Kidney (tissue), 14 donors: ENCODE measurements around the gene ABLIM2. TPM values are rescaled to one million over a fixed set of nuclear protein-coding genes. Genes with fewer than 3 reads are reported as not detected.

Experiments
- DNase-seq, 5 donors: peaks; one replicate each; pipeline ENCODE4 v3.0.0-alpha.2; 2013 to 2020
- FAIRE-seq: peaks from 2 replicates; lab custom pipeline; 2012; peaks lifted over from hg19 to GRCh38; lab: Jason Lieb, UNC
- H3K27ac ChIP-seq, 2 donors: one replicate each; pipeline ENCODE4 v1.7.0; 2013; ENCODE audit warnings: low read depth in 2 of 2, low read length in 2 of 2, inconsistent platforms in 1 of 2
- H3K27me3 ChIP-seq: one replicate; pipeline ENCODE4 v1.7.1; 2013; ENCODE audit warnings: low read length, inconsistent platforms; ENCODE audit not compliant: control insufficient read depth, insufficient read depth
- H3K36me3 ChIP-seq, 3 donors: one replicate each; pipeline versions ENCODE4 v1.7.0 to v1.7.1; 2013; ENCODE audit warnings: low read length in 3 of 3, control low read depth in 1 of 3, inconsistent platforms in 1 of 3; ENCODE audit not compliant: insufficient read depth in 3 of 3, control insufficient read depth in 2 of 3
- H3K4me1 ChIP-seq, 3 donors: one replicate each; pipeline versions ENCODE4 v1.7.0 to v1.7.1; 2013; ENCODE audit warnings: low read length in 3 of 3, inconsistent platforms in 1 of 3, low read depth in 1 of 3; ENCODE audit not compliant: control insufficient read depth in 2 of 3, insufficient read depth in 2 of 3
- H3K4me3 ChIP-seq, 3 donors: one replicate each; pipeline versions ENCODE4 v1.7.0 to v1.8.1; 2013; ENCODE audit warnings: low read length in 3 of 3, control low read depth in 1 of 3, inconsistent platforms in 1 of 3
- H3K9ac ChIP-seq, 3 donors: one replicate each; pipeline versions ENCODE4 v1.7.0 to v1.7.1; 2013; ENCODE audit warnings: low read length in 3 of 3, control low read depth in 1 of 3, inconsistent platforms in 1 of 3
- H3K9me3 ChIP-seq, 3 donors: one replicate each; pipeline versions ENCODE4 v1.7.0 to v1.7.1; 2013; ENCODE audit warnings: low read length in 3 of 3, control low read depth in 1 of 3, inconsistent platforms in 1 of 3; ENCODE audit not compliant: control insufficient read depth in 2 of 3, insufficient read depth in 1 of 3
- intact Hi-C: fragments of 100-400 bp; cut with DNase I; formaldehyde crosslinking; loops from one replicate; pipeline ENCODE4 v1.11.1; 2022
- polyA plus RNA-seq: library from polyadenylated mRNA; stranded (reverse); fragments of 350-450 nt; fragmentation: Illumina TruSeq; extraction: RNeasy Lipid Tissue Mini Kit (QIAGEN cat#74804); gene quantifications from one replicate; pipeline ENCODE4 v1.2.3, GENCODE V29; 2014; ENCODE audit warnings: low read depth, low replicate concordance; ENCODE audit not compliant: insufficient read depth
- total RNA-seq: library from RNA; stranded (reverse); fragmentation: NEBNext Ultra II Directional; extraction: Animal tissue kit (Norgen Biotek cat#: 25700); gene quantifications from one replicate; pipeline ENCODE4 v1.2.1, GENCODE V29; 2021
- TF ChIP-seq, protein P1 (sequence below): IDR thresholded peaks from 3 replicates; pipeline ENCODE4 v1.5.1; 2012; ENCODE audit warnings: mild to moderate bottlenecking, moderate library complexity, borderline replicate concordance; ENCODE audit not compliant: insufficient read depth; ENCODE audit errors: extremely low read depth
- donor health status: control.
- donor health status: control.
- donor health status: control.
- donor health status: control.
- donor health status: control.
- donor health status: DM: yes; HTN: yes; CAD: no.
- donor health status: Normal renal cell carcinoma (clear cell type).

ABLIM2 gene
- total and polyA plus RNA-seq, 2 donors from 2014 or later = 9.5 to 23.3 TPM

DNA sequence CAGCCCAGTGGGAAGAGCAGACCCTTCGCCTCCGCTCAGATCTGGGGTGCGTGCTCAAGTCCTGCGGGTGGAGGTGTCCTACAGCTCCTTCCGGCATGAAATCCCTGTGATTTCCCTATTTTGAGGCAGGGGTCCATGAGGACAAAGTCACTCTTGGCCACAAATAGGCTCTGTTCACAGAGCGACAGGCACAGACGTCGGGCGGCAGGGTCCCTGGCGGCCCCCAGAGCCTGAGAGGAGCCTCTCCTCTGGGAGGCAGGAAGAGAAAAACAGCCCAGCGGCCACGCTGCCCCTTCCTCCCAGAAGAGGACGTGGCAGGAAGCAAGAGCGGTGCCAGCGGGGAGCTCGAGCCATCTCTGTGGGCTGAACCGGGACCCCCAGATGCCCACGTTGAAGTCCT is 38.7 kb downstream of the ABLIM2 start:
- TF ChIP-seq, protein P1, sequence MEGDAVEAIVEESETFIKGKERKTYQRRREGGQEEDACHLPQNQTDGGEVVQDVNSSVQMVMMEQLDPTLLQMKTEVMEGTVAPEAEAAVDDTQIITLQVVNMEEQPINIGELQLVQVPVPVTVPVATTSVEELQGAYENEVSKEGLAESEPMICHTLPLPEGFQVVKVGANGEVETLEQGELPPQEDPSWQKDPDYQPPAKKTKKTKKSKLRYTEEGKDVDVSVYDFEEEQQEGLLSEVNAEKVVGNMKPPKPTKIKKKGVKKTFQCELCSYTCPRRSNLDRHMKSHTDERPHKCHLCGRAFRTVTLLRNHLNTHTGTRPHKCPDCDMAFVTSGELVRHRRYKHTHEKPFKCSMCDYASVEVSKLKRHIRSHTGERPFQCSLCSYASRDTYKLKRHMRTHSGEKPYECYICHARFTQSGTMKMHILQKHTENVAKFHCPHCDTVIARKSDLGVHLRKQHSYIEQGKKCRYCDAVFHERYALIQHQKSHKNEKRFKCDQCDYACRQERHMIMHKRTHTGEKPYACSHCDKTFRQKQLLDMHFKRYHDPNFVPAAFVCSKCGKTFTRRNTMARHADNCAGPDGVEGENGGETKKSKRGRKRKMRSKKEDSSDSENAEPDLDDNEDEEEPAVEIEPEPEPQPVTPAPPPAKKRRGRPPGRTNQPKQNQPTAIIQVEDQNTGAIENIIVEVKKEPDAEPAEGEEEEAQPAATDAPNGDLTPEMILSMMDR = no peak
- Histone ChIP-seq H3K9ac (no peak overlapping the region), H3K27me3 (no peaks in the 10 kb centered on the region), H3K4me1 (peaks cover 0 to 2% (median 0%) of the 10 kb centered on the region in 3 donors), H3K9me3 (no peaks in the 10 kb centered on the region), H3K36me3 (no peaks in the 10 kb centered on the region), H3K4me3 (no peak overlapping the region), H3K27ac (no peak overlapping the region)
- no peak for DNase-seq
- intact Hi-C loops = no loop called here
- FAIRE-seq = no peak

DNA sequence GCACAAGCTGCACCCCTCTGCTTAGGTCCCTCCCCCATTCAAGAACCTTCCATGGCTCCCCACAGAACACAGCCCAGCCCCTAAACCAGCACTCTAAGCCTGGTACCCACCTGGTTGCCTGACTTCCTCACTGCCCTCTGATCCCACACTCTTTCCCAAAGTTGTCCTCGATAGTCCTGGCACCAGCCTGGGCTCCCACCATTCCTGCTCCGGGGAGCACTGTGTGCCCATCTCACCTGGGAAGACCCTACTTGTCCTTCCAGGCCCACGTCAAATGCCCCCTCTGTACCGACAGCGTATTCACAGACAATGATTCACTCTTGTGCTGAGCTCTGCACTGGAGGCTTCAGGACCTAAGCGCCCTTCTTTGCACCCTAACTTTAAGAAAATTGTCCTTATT is 40.1 kb downstream of the ABLIM2 start:
- H3K9ac ChIP-seq = no peak overlapping the region
- H3K9me3 ChIP-seq = no peaks in the 10 kb centered on the region
- peak overlapping the region in 1 of 2 donors; percentile 29 for H3K27ac ChIP-seq
- no peak for FAIRE-seq
- H3K36me3 ChIP-seq = no peaks in the 10 kb centered on the region
- H3K4me1 ChIP-seq = peaks cover 0 to 5% (median 0%) of the 10 kb centered on the region in 3 donors
- TF ChIP-seq, protein P1 = no peak
- intact Hi-C loops = no loop called here
- no peaks in the 10 kb centered on the region for H3K27me3 ChIP-seq
- DNase-seq = peak in 1 of 5 donors; percentile 49
- H3K4me3 ChIP-seq = no peak overlapping the region

GRCh38 chr4:8118035-8118434 is 40.6 kb downstream of the ABLIM2 start:
- DNase-seq (peak in 1 of 5 donors; percentile 49), FAIRE-seq (no peak)
- Histone ChIP-seq H3K9me3 (no peaks in the 10 kb centered on the region), H3K4me1 (peaks cover 0 to 5% (median 0%) of the 10 kb centered on the region in 3 donors), H3K4me3 (no peak overlapping the region), H3K36me3 (no peaks in the 10 kb centered on the region), H3K27ac (peak overlapping the region in 1 of 2 donors; percentile 29), H3K9ac (no peak overlapping the region), H3K27me3 (no peaks in the 10 kb centered on the region)
- intact Hi-C loops = no loop called here
- TF ChIP-seq, protein P1 = no peak

GRCh38 chr4:8117278-8117682 is 41.3 kb downstream of the ABLIM2 start:
- TF ChIP-seq, protein P1 = no peak
- Histone ChIP-seq H3K4me3 (no peak overlapping the region), H3K9ac (no peak overlapping the region), H3K36me3 (no peaks in the 10 kb centered on the region), H3K9me3 (no peaks in the 10 kb centered on the region), H3K4me1 (peaks cover 0 to 5% (median 0%) of the 10 kb centered on the region in 3 donors), H3K27ac (no peak overlapping the region), H3K27me3 (no peaks in the 10 kb centered on the region)
- intact Hi-C loops = no loop called here
- DNase-seq = peak in 2 of 5 donors; percentile 71 to 79
- no peak for FAIRE-seq
